ENCODE data around the gene RAPGEF1.

The RAPGEF1 gene

GRCh38 chr9:131530546-131530919 lies 209.3 kb downstream of the RAPGEF1 start (continued):
- peak; percentile 35; the same call in 1 of the 2 replicates for TF ChIP-seq CTCF (tag by site-specific recombination; IDR thresholded peaks at IDR 0.05)
- no peak for TF ChIP-seq ZNF660 (tag by site-specific recombination; IDR thresholded peaks at IDR 0.05)
- no peak for TF ChIP-seq ZNF776 (tag by site-specific recombination; IDR thresholded peaks at IDR 0.05; ENCODE audit: borderline replicate concordance)
- peak; percentile 62; the same call in 1 of the 2 replicates for TF ChIP-seq ZBTB7A (tag by site-specific recombination; IDR thresholded peaks at IDR 0.05; ENCODE audit: low read depth)
- TF ChIP-seq SP2 (tag by site-specific recombination; IDR thresholded peaks at IDR 0.05), result 0 out of 2 replicates have a peak, but pooled peaks have one; percentile 6
- TF ChIP-seq ZIC2 (tag by site-specific recombination; IDR thresholded peaks at IDR 0.05), result 0 out of 2 replicates have a peak, but pooled peaks have one; percentile 21
- TF ChIP-seq SCRT2 (tag by site-specific recombination; IDR thresholded peaks at IDR 0.05), result 0 out of 2 replicates have a peak, but pooled peaks have one; percentile 23
- no peak for TF ChIP-seq ZNF76 (tag by site-specific recombination; IDR thresholded peaks at IDR 0.05; ENCODE audit: borderline replicate concordance, low read depth)

GRCh38 chr9:131529597-131530545 lies 210.0 kb downstream of the RAPGEF1 start:
- ChIA-PET CTCF (interaction anchor here (0.6 to 1.3 kb wide), 3 partner anchors 24 to 224 kb away, joined by 3 read pairs; no protein-coding TSS in a partner anchor), POLR2A (interaction anchor here (0.6 to 1.0 kb wide), 4 partner anchors 17 to 763 kb away, joined by 3 to 5 read pairs (median 3); no protein-coding TSS in a partner anchor)
- Histone ChIP-seq H3K27ac (ENCODE audit: extremely low read depth, low read depth, low read length) (peak overlapping the region; percentile 88), H3K36me3 (ENCODE audit: control insufficient read depth in 2 of 2, insufficient read depth in 1 of 2, low read length in 2 of 2) (peaks cover 17 to 55% of the 10 kb centered on the region in 2 experiments; a peak in 2 of 3 replicates), H3K4me3 (ENCODE audit: low read depth, low read length) (peak overlapping the region; percentile 89), H3K9me3 (ENCODE audit: control insufficient read depth, insufficient read depth, low read depth, low read length) (no peaks in the 10 kb centered on the region), H3K4me1 (ENCODE audit: control insufficient read depth, insufficient read depth, low read length) (0 out of 2 replicates have a peak, but pooled peaks cover 2% of the 10 kb centered on the region)
- TF ChIP-seq, protein P1, sequence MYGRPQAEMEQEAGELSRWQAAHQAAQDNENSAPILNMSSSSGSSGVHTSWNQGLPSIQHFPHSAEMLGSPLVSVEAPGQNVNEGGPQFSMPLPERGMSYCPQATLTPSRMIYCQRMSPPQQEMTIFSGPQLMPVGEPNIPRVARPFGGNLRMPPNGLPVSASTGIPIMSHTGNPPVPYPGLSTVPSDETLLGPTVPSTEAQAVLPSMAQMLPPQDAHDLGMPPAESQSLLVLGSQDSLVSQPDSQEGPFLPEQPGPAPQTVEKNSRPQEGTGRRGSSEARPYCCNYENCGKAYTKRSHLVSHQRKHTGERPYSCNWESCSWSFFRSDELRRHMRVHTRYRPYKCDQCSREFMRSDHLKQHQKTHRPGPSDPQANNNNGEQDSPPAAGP (tag by site-specific recombination; IDR thresholded peaks at IDR 0.05), result no peak
- TF ChIP-seq ZNF658 (tag by site-specific recombination; IDR thresholded peaks at IDR 0.05) (no peak), SCRT1 (tag by site-specific recombination; IDR thresholded peaks at IDR 0.05; ENCODE audit: borderline replicate concordance) (peak; percentile 16; the same call in 1 of the 2 replicates), EGR2 (tag by site-specific recombination; IDR thresholded peaks at IDR 0.05; ENCODE audit: low read depth) (no peak), ZNF354C (tag by site-specific recombination; IDR thresholded peaks at IDR 0.05; ENCODE audit: borderline replicate concordance, low read depth) (no peak), TRIM28 (IDR thresholded peaks at IDR 0.05; ENCODE audit: borderline replicate concordance, low read length) (no peak), WT1 (tag by site-specific recombination; IDR thresholded peaks at IDR 0.05) (no peak)

DNA sequence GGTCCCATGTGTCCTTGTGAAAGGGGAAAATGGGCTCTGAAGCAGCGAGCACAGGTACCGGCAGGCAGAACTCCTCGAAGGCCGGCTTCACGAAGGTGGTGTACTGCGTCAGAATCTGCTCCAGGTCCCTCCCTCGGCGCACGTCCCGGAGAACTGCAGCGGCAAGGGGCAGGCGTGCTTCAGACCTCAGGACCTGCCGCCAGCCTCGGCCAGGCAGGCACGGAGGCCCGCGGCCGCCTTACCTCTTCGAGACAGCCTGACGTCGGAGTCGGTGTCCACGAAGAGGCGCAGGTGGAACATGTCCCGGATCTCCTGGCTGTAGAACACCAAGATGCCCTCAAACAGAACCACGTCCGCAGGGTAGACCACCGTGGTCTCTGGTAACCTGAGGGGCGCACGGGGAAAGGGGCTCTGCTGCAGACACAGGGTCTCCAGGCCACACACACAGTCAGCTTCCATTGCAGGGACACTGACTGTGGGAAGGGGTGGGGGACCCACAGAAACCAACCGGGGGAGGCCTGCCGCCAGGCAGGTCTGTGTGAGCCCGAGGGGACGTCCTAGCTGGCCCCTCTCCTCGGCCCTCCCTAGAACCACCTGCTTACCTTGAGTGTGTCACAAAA lies 210.9 kb downstream of the RAPGEF1 start:
- Histone ChIP-seq H3K36me3 (ENCODE audit: control insufficient read depth in 2 of 2, insufficient read depth in 1 of 2, low read length in 2 of 2) (peaks cover 17 to 63% of the 10 kb centered on the region in 2 experiments; a peak in 2 of 3 replicates), H3K27ac (ENCODE audit: extremely low read depth, low read depth, low read length) (peak overlapping the region; percentile 88; the same call in 1 of the 2 replicates), H3K4me3 (ENCODE audit: low read depth, low read length) (no peak overlapping the region), H3K4me1 (ENCODE audit: control insufficient read depth, insufficient read depth, low read length) (0 out of 2 replicates have a peak, but pooled peaks cover 2% of the 10 kb centered on the region), H3K9me3 (ENCODE audit: control insufficient read depth, insufficient read depth, low read depth, low read length) (no peaks in the 10 kb centered on the region)
- CTCF ChIA-PET, result interaction anchor here (0.6 kb wide), 1 partner anchor 25 kb away, joined by 3 read pairs; no protein-coding TSS in a partner anchor
- POLR2A ChIA-PET, result interaction anchor here (0.7 to 1.0 kb wide), 2 partner anchors 18 to 156 kb away, joined by 3 read pairs; no protein-coding TSS in a partner anchor
- no peak for TF ChIP-seq KLF8 (tag by site-specific recombination; IDR thresholded peaks at IDR 0.05)
- TF ChIP-seq, protein P2, sequence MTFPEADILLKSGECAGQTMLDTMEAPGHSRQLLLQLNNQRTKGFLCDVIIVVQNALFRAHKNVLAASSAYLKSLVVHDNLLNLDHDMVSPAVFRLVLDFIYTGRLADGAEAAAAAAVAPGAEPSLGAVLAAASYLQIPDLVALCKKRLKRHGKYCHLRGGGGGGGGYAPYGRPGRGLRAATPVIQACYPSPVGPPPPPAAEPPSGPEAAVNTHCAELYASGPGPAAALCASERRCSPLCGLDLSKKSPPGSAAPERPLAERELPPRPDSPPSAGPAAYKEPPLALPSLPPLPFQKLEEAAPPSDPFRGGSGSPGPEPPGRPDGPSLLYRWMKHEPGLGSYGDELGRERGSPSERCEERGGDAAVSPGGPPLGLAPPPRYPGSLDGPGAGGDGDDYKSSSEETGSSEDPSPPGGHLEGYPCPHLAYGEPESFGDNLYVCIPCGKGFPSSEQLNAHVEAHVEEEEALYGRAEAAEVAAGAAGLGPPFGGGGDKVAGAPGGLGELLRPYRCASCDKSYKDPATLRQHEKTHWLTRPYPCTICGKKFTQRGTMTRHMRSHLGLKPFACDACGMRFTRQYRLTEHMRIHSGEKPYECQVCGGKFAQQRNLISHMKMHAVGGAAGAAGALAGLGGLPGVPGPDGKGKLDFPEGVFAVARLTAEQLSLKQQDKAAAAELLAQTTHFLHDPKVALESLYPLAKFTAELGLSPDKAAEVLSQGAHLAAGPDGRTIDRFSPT (tag by site-specific recombination; IDR thresholded peaks at IDR 0.05), result no peak
- TF ChIP-seq ZNF433 (tag by site-specific recombination; IDR thresholded peaks at IDR 0.05; ENCODE audit: low read depth), result no peak
- TF ChIP-seq ZNF302 (tag by site-specific recombination; IDR thresholded peaks at IDR 0.05; ENCODE audit: low read depth), result no peak
- no peak for TF ChIP-seq ZSCAN23 (tag by site-specific recombination; IDR thresholded peaks at IDR 0.05)
- TF ChIP-seq ZNF10 (tag by site-specific recombination; IDR thresholded peaks at IDR 0.05), result no peak
- TF ChIP-seq KLF9 (tag by site-specific recombination; IDR thresholded peaks at IDR 0.05; ENCODE audit: low read depth), result no peak
- TF ChIP-seq ZBTB48 (tag by site-specific recombination; IDR thresholded peaks at IDR 0.05), result no peak
- no peak for TF ChIP-seq ZNF394 (tag by site-specific recombination; IDR thresholded peaks at IDR 0.05; ENCODE audit: borderline replicate concordance)
